ENCODE measurements around the gene BRF1.

BRF1 gene

DNA sequence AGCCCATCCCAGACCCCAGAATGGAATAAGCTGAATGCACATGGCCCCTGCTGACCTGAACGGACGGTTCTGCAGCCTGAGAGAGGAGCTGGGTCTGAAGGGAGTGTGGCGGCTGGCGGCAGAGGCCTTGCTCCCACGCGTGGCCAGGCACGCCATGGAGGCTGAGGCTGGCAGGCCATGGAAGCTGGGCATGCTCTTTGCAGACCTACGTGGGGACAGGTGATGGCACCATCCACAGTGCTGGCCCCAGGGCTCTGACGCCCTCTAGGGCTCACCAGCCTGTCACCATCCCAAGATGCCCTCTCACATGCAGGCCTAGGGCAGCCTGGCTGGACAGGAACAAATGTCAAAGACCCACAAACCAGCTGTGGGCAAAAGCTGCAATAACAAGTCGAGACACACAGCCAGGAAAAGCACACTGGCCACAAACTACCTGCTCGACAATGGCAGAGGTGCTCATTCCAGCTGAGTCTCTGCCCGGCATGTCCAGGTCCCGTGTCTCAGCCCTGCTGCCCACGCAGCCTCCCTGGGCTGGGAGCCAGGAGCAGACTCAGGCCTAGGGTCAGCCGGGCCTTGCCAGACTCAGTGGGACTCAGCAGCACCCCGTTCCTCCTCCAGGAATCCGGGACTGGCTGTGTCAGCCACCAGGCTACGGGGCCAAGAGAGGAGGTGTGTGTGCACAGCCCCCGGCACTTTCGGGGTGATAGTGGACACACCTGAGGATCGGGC lies 32.8 kb downstream of the BRF1 start:
- Histone ChIP-seq H3K27me3 (ENCODE audit: control insufficient read depth in 1 of 2, insufficient read depth in 2 of 2, low read length in 2 of 2) (no peaks in the 10 kb centered on the region), H3K9me3 (ENCODE audit: low read length) (no peaks in the 10 kb centered on the region), H3K9ac (ENCODE audit: low read length) (no peak overlapping the region), H3K4me3 (ENCODE audit: low read depth in 1 of 2, low read length in 2 of 2) (no peak overlapping the region), H3K4me1 (ENCODE audit: insufficient read depth, low read length) (no peaks in the 10 kb centered on the region), H3K36me3 (ENCODE audit: insufficient read depth, low read length) (no peaks in the 10 kb centered on the region), H3K27ac (ENCODE audit: low read depth, low read length) (no peak overlapping the region)

DNA sequence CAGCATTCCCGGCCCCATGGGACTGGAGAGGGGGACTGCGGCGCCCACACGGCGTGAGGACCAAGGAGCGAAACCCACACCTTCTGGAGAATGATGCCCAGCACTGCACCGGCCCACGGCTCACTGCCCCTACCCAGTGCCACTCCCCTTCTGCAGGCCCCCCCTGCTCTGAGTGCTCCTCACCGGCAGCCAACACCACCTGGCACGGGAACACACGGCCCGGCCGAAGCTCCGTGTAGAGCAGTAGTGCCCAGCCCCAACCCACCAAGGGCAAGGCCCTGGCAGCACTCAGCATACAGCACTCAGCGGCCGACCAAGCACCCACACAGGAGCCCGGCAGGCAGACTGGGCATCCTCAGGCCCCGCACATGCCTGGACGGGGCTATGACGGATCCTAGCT lies 39.0 kb downstream of the BRF1 start:
- no peaks in the 10 kb centered on the region for H3K9me3 ChIP-seq (ENCODE audit: low read length)
- H3K4me3 ChIP-seq (ENCODE audit: low read depth in 1 of 2, low read length in 2 of 2) = no peak overlapping the region
- H3K27ac ChIP-seq (ENCODE audit: low read depth, low read length) = no peak overlapping the region
- no peak overlapping the region for H3K9ac ChIP-seq (ENCODE audit: low read length)
- no peaks in the 10 kb centered on the region for H3K36me3 ChIP-seq (ENCODE audit: insufficient read depth, low read length)
- no peaks in the 10 kb centered on the region for H3K27me3 ChIP-seq (ENCODE audit: control insufficient read depth in 1 of 2, insufficient read depth in 2 of 2, low read length in 2 of 2)
- no peaks in the 10 kb centered on the region for H3K4me1 ChIP-seq (ENCODE audit: insufficient read depth, low read length)

DNA sequence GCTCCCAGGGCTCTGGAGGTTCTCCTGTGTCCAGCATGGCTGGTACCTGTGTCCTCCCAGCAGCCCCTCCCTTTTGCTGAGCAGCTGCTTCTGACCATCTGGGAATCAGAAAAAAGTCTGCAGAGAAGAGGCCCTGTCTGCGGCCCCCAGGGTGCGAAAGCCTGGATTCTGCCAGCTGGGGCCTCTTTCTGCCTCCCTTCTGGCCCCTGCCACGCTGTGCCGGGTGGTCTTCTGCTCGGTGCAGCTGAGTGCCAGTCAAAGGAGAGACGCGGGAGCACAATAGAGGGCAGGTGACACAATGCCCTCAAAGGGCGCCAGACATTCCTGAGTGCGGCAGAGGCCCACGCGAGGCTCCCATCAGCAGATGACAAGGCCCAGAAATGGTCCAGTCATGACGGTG lies 39.8 kb downstream of the BRF1 start:
- Histone ChIP-seq H3K4me3 (ENCODE audit: low read depth in 1 of 2, low read length in 2 of 2) (no peak overlapping the region), H3K27me3 (ENCODE audit: control insufficient read depth in 1 of 2, insufficient read depth in 2 of 2, low read length in 2 of 2) (no peaks in the 10 kb centered on the region), H3K9me3 (ENCODE audit: low read length) (no peaks in the 10 kb centered on the region), H3K4me1 (ENCODE audit: insufficient read depth, low read length) (no peaks in the 10 kb centered on the region), H3K36me3 (ENCODE audit: insufficient read depth, low read length) (peaks cover 4% of the 10 kb centered on the region), H3K9ac (ENCODE audit: low read length) (no peak overlapping the region), H3K27ac (ENCODE audit: low read depth, low read length) (no peak overlapping the region)

DNA sequence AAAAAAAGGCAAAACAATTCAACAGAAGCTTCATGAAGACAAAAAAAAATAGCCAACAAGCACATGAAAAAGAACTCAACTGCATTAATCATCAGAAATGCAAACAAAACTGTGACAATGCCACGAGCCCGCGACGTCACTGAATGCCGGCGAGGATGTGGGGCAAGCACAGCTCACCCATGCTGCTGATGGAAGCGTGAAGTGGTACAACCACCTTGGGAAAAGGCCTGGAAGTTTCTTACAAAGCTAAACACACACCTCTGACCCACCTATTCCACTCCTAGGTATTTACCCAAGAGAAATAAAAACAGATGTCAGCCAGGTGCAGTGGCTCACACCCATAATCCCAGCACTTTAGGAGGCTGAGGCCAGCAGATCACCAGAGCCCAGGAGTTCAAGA lies 42.0 kb downstream of the BRF1 start:
- no peak overlapping the region for H3K4me3 ChIP-seq (ENCODE audit: low read depth in 1 of 2, low read length in 2 of 2)
- H3K4me1 ChIP-seq (ENCODE audit: insufficient read depth, low read length) = no peaks in the 10 kb centered on the region
- H3K36me3 ChIP-seq (ENCODE audit: insufficient read depth, low read length) = peaks cover 7% of the 10 kb centered on the region
- H3K27me3 ChIP-seq (ENCODE audit: control insufficient read depth in 1 of 2, insufficient read depth in 2 of 2, low read length in 2 of 2) = no peaks in the 10 kb centered on the region
- H3K27ac ChIP-seq (ENCODE audit: low read depth, low read length) = no peak overlapping the region
- H3K9ac ChIP-seq (ENCODE audit: low read length) = no peak overlapping the region
- H3K9me3 ChIP-seq (ENCODE audit: low read length) = no peaks in the 10 kb centered on the region

- H3K27me3 ChIP-seq (ENCODE audit: control insufficient read depth in 1 of 2, insufficient read depth in 2 of 2, low read length in 2 of 2) = no peaks in the 10 kb centered on the region
- peaks cover 20% of the 10 kb centered on the region for H3K36me3 ChIP-seq (ENCODE audit: insufficient read depth, low read length)
- H3K4me1 ChIP-seq (ENCODE audit: insufficient read depth, low read length) = no peaks in the 10 kb centered on the region
- H3K9me3 ChIP-seq (ENCODE audit: low read length) = no peaks in the 10 kb centered on the region
- no peak overlapping the region for H3K27ac ChIP-seq (ENCODE audit: low read depth, low read length)
- no peak overlapping the region for H3K4me3 ChIP-seq (ENCODE audit: low read depth in 1 of 2, low read length in 2 of 2)
- H3K9ac ChIP-seq (ENCODE audit: low read length) = no peak overlapping the region
These were observed 43.3 kb downstream of the BRF1 start for GRCh38 chr14:105257464-105257863.

DNA sequence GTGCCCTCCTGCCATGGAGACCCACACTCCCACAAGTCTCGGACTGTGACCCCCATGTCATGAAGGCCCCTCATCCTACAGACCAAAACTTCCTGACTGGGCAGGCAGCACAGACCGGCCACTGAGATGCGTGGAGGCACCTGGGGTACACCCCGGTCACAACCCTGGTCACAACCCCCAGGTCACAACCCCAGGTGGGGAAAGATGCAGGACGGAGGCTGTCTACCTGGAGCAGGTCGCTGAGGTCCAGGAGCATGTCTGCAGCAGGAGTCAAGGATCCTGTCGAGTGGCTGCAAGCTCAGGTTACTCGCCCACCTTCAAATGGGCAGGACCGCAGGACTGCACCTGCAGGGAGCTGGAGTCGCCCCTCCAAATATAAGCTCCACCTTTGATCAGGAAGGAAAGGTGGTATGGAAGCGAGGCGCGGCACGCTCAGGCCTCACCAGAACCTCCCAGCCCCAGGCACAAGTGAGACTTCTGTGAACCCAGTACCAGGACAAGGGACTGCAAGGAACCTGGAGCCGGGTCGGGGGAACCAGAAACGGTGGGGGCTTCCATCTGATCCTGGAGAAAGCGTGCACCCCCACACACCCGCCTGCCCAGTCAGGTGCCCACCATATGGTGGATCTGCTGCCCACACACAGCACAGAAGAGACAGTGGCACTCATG lies 44.4 kb downstream of the BRF1 start:
- Histone ChIP-seq H3K9me3 (ENCODE audit: low read length) (no peaks in the 10 kb centered on the region), H3K36me3 (ENCODE audit: insufficient read depth, low read length) (peaks cover 30% of the 10 kb centered on the region), H3K27me3 (ENCODE audit: control insufficient read depth in 1 of 2, insufficient read depth in 2 of 2, low read length in 2 of 2) (no peaks in the 10 kb centered on the region), H3K27ac (ENCODE audit: low read depth, low read length) (no peak overlapping the region), H3K9ac (ENCODE audit: low read length) (no peak overlapping the region), H3K4me1 (ENCODE audit: insufficient read depth, low read length) (no peaks in the 10 kb centered on the region), H3K4me3 (ENCODE audit: low read depth in 1 of 2, low read length in 2 of 2) (no peak overlapping the region)

DNA sequence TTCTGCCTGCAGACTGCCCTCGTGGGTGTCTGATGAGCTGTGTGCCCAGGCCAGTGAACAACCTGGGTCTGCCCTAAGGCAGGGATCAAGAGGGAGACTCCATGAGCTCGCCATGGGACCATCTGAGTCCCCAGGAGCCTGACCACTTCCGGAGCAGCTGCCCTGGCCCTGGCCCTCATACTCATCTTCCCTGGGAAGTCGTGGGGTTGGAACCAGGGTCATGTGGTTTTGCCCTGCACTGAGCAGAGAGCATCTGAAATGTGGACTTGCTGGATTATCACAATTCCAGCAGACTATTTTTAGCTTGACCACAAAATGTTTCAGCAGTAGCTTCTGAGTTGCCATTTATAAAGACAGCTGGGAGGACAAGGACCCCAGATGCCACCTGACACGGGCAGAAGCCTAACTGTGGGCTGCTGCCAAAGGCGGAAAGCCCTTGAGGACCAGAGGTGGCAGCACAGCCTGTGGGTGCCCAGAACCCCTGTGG lies 45.7 kb downstream of the BRF1 start:
- Histone ChIP-seq H3K9me3 (ENCODE audit: low read length) (no peaks in the 10 kb centered on the region), H3K4me1 (ENCODE audit: insufficient read depth, low read length) (no peaks in the 10 kb centered on the region), H3K27me3 (ENCODE audit: control insufficient read depth in 1 of 2, insufficient read depth in 2 of 2, low read length in 2 of 2) (no peaks in the 10 kb centered on the region), H3K9ac (ENCODE audit: low read length) (no peak overlapping the region), H3K36me3 (ENCODE audit: insufficient read depth, low read length) (peaks cover 44% of the 10 kb centered on the region), H3K27ac (ENCODE audit: low read depth, low read length) (no peak overlapping the region), H3K4me3 (ENCODE audit: low read depth in 1 of 2, low read length in 2 of 2) (no peak overlapping the region)

DNA sequence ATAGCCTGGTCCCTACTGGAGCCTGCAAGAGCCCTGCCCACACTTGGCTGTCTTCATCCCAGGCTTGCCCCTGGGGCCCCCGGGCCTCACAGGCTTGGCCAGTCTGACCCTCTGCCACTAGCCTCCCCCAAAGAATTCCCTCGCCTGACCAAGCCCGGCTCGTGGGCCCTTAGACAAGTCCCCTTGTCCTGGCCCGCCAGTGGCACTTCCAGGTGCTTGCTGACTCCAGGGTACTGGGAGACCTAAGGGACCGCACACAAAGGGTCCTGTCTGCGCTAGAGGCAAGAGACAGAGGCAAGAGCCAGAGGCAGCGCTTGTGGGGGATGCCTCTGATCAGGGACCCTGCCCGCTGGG lies 47.5 kb downstream of the BRF1 start:
- H3K36me3 ChIP-seq (ENCODE audit: insufficient read depth, low read length) = peaks cover 50% of the 10 kb centered on the region
- no peak overlapping the region for H3K4me3 ChIP-seq (ENCODE audit: low read depth in 1 of 2, low read length in 2 of 2)
- no peaks in the 10 kb centered on the region for H3K27me3 ChIP-seq (ENCODE audit: control insufficient read depth in 1 of 2, insufficient read depth in 2 of 2, low read length in 2 of 2)
- no peak overlapping the region for H3K9ac ChIP-seq (ENCODE audit: low read length)
- no peaks in the 10 kb centered on the region for H3K4me1 ChIP-seq (ENCODE audit: insufficient read depth, low read length)
- no peak overlapping the region for H3K27ac ChIP-seq (ENCODE audit: low read depth, low read length)
- H3K9me3 ChIP-seq (ENCODE audit: low read length) = no peaks in the 10 kb centered on the region

GRCh38 chr14:105252552-105253328 lies 48.1 kb downstream of the BRF1 start:
- H3K9me3 ChIP-seq (ENCODE audit: low read length) = no peaks in the 10 kb centered on the region
- no peaks in the 10 kb centered on the region for H3K27me3 ChIP-seq (ENCODE audit: control insufficient read depth in 1 of 2, insufficient read depth in 2 of 2, low read length in 2 of 2)
- no peak overlapping the region for H3K27ac ChIP-seq (ENCODE audit: low read depth, low read length)
- peaks cover 4% of the 10 kb centered on the region for H3K4me1 ChIP-seq (ENCODE audit: insufficient read depth, low read length)
- H3K4me3 ChIP-seq (ENCODE audit: low read depth in 1 of 2, low read length in 2 of 2) = no peak overlapping the region
- H3K36me3 ChIP-seq (ENCODE audit: insufficient read depth, low read length) = peaks cover 50% of the 10 kb centered on the region
- no peak overlapping the region for H3K9ac ChIP-seq (ENCODE audit: low read length)

DNA sequence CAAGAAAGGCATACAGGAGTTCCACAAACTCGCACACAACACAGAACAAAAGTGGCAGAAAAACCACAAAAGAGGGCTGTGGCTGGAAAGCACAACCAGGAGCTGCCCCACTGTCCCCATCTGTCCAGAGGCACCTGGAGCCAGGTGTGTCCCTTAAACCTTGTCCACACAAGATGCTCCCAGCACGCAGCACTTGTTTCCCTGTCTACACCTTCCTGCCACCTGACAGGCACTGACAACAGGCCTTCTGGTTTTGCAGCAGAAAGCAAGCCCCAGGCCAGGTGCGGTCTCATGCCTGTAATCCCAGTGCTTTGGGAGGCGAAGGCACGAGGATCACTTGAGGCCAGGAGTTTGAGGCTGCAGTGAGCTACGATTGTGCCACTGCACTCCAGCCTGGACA lies 48.9 kb downstream of the BRF1 start:
- H3K4me3 ChIP-seq (ENCODE audit: low read depth in 1 of 2, low read length in 2 of 2) = no peak overlapping the region
- no peaks in the 10 kb centered on the region for H3K27me3 ChIP-seq (ENCODE audit: control insufficient read depth in 1 of 2, insufficient read depth in 2 of 2, low read length in 2 of 2)
- peaks cover 10% of the 10 kb centered on the region for H3K4me1 ChIP-seq (ENCODE audit: insufficient read depth, low read length)
- no peak overlapping the region for H3K9ac ChIP-seq (ENCODE audit: low read length)
- H3K36me3 ChIP-seq (ENCODE audit: insufficient read depth, low read length) = peaks cover 50% of the 10 kb centered on the region
- no peaks in the 10 kb centered on the region for H3K9me3 ChIP-seq (ENCODE audit: low read length)
- no peak overlapping the region for H3K27ac ChIP-seq (ENCODE audit: low read depth, low read length)

- Histone ChIP-seq H3K27ac (ENCODE audit: low read depth, low read length) (no peak overlapping the region), H3K9ac (ENCODE audit: low read length) (no peak overlapping the region), H3K27me3 (ENCODE audit: control insufficient read depth in 1 of 2, insufficient read depth in 2 of 2, low read length in 2 of 2) (no peaks in the 10 kb centered on the region), H3K4me3 (ENCODE audit: low read depth in 1 of 2, low read length in 2 of 2) (no peak overlapping the region), H3K9me3 (ENCODE audit: low read length) (no peaks in the 10 kb centered on the region), H3K4me1 (ENCODE audit: insufficient read depth, low read length) (peaks cover 10% of the 10 kb centered on the region), H3K36me3 (ENCODE audit: insufficient read depth, low read length) (peaks cover 46% of the 10 kb centered on the region)
These were observed 49.8 kb downstream of the BRF1 start for GRCh38 chr14:105250986-105251385.

Measured in muscle layer of colon (tissue), 2 donors.